Measurements from ENCODE around the gene LDB1. TPM values are rescaled to one million over a fixed set of nuclear protein-coding genes. Genes with fewer than 3 reads are reported as not detected.

The LDB1 gene
- total and polyA plus RNA-seq, 10 of the 15 experiments (the other 5 are each of a cell fraction or from before 2014, with no cell fraction given): 1.7 to 71.5 (median 36.9) TPM

- FAIRE-seq (no peak), ATAC-seq (no peak), DNase-seq (ENCODE audit: low read depth, low spot score) (no peak)
- H3K36me3 ChIP-seq (ENCODE audit: control insufficient read depth in 2 of 2, insufficient read depth in 2 of 2, low read length in 1 of 2): no peaks in the 10 kb centered on the region
- 93% methylated on average over 2 of the region's 2 CpGs for WGBS (ENCODE audit: insufficient coverage, insufficient replicate concordance, low lambda C conversion rate, missing lambda C conversion rate)
- H3K79me2 ChIP-seq (ENCODE audit: control insufficient read depth, insufficient read depth, low read length): no peaks in the 10 kb centered on the region
- TF ChIP-seq EGR1 (IDR thresholded peaks at IDR 0.05; ENCODE audit: borderline replicate concordance in 1 of 2, low read depth in 2 of 2, low read length in 2 of 2) (no peak), DPF2 (IDR thresholded peaks at IDR 0.05) (no peak), TAF1 (IDR thresholded peaks at IDR 0.05; ENCODE audit: borderline replicate concordance, low read depth, low read length) (no peak), GABPA (IDR thresholded peaks at IDR 0.05; ENCODE audit: low read depth) (no peak), MYC (IDR thresholded peaks at IDR 0.05; ENCODE audit: insufficient read depth, insufficient read length, insufficient replicate concordance, low read length, severe bottlenecking) (no peak), NFXL1 (IDR thresholded peaks at IDR 0.05; ENCODE audit: borderline replicate concordance) (no peak), SMAD5 (IDR thresholded peaks at IDR 0.05; ENCODE audit: low read depth) (no peak), POLR2AphosphoS5 (IDR thresholded peaks at IDR 0.05; ENCODE audit: low read length) (no peak), BRCA1 (IDR thresholded peaks at IDR 0.05; ENCODE audit: low read depth, low read length) (no peak), POU2F2 (IDR thresholded peaks at IDR 0.05; ENCODE audit: borderline replicate concordance, low read depth, low read length) (no peak), PAX8 (IDR thresholded peaks at IDR 0.05) (no peak), ELK1 (IDR thresholded peaks at IDR 0.05; ENCODE audit: low read depth, low read length) (no peak), RB1 (IDR thresholded peaks at IDR 0.05; ENCODE audit: borderline replicate concordance) (no peak), GATAD2B (conservative IDR thresholded peaks at IDR 0.05; ENCODE audit: low read depth) (no peak)
- no peak overlapping the region for H3K4me3 ChIP-seq
- RAD21 ChIA-PET (ENCODE audit: unreplicated experiment): no interaction called here
- H3K9ac ChIP-seq (ENCODE audit: control insufficient read depth, insufficient read depth, low read length): no peak overlapping the region
- intact Hi-C loops (cut with micrococcal nuclease; ENCODE audit: unreplicated experiment) (no loop called here), in situ Hi-C loops (cut with MboI) (loop anchor here (25.0 kb wide), 1 partner anchor 878 kb away; no protein-coding TSS in a partner anchor)
- H3K27me3 ChIP-seq (replicated peaks in 1 of 2; ENCODE audit: control insufficient read depth in 2 of 2, insufficient read depth in 2 of 2, low read length in 1 of 2): no peaks in the 10 kb centered on the region
- CTCF ChIA-PET: no interaction called here
- SMC1A ChIA-PET (ENCODE audit: uncharacterized antibody, unreplicated experiment): no interaction called here
- H2AFZ ChIP-seq (ENCODE audit: control insufficient read depth, low read depth, low read length): no peak overlapping the region
- H3K4me1 ChIP-seq (ENCODE audit: control insufficient read depth, insufficient read depth, low read length): no peaks in the 10 kb centered on the region
- POLR2A ChIA-PET: no interaction called here
- H3K27ac ChIP-seq (ENCODE audit: control insufficient read depth, insufficient read depth): no peak overlapping the region
- H3K9me3 ChIP-seq (replicated peaks; ENCODE audit: control insufficient read depth, insufficient read depth, low read length): no peaks in the 10 kb centered on the region
- H4K20me1 ChIP-seq (ENCODE audit: control insufficient read depth, insufficient read depth): no peaks in the 10 kb centered on the region
- H3K4me2 ChIP-seq (ENCODE audit: control insufficient read depth, insufficient read depth): no peak overlapping the region
- BruUV-seq (replicated peaks): no TSS peak
Measured at GRCh38 chr10:102090772-102091171, 29.4 kb downstream of the LDB1 start.

All from GM12878 (cell line).